ENCODE data around the gene CAV1. TPM values are rescaled to one million over a fixed set of nuclear protein-coding genes. Genes with fewer than 3 reads are reported as not detected.

Gene CAV1
- total and polyA plus RNA-seq, 4 donors = 121 to 616 (median 323) TPM

- peaks cover 3 to 32% (median 21%) of the 10 kb centered on the region in 5 donors for H3K4me1 ChIP-seq (ENCODE audit: control insufficient read depth in 5 of 5, insufficient read depth in 5 of 5, low read length in 5 of 5)
- TF ChIP-seq CTCF (IDR thresholded peaks at IDR 0.05; ENCODE audit: control extremely low read depth, extremely low read depth) = no peak
- H3K36me3 ChIP-seq (ENCODE audit: control insufficient read depth in 4 of 4, insufficient read depth in 4 of 4, low read length in 4 of 4) = peaks cover 3 to 36% (median 15%) of the 10 kb centered on the region in 4 donors
- H3K27ac ChIP-seq (ENCODE audit: low read depth in 1 of 2, low read length in 1 of 2) = peak overlapping the region in 1 of 2 donors; percentile 45
- H3K9ac ChIP-seq (ENCODE audit: insufficient read depth in 1 of 2, low read length in 2 of 2) = no peak overlapping the region
- H3K9me3 ChIP-seq (ENCODE audit: control insufficient read depth in 4 of 4, insufficient read depth in 3 of 4, low read length in 3 of 4) = no peaks in the 10 kb centered on the region
- DNase-seq (no peak), ATAC-seq (ENCODE audit: insufficient read depth, low FRiP score) (no peak)
- H3K27me3 ChIP-seq (ENCODE audit: control insufficient read depth in 3 of 3, insufficient read depth in 3 of 3, low read length in 2 of 3) = no peaks in the 10 kb centered on the region
- H3K4me3 ChIP-seq = no peak overlapping the region
- 63 to 79% methylated on average over 3 of the region's 3 CpGs for WGBS, 2 donors
Observed at GRCh38 chr7:116532102-116532688, 7.4 kb downstream of the CAV1 start.

GRCh38 chr7:116534790-116535189 is 10.0 kb downstream of the CAV1 start:
- H3K27me3 ChIP-seq (ENCODE audit: control insufficient read depth in 3 of 3, insufficient read depth in 3 of 3, low read length in 2 of 3) = no peaks in the 10 kb centered on the region
- ATAC-seq (ENCODE audit: insufficient read depth, low FRiP score) = no peak
- no peak for TF ChIP-seq CTCF (IDR thresholded peaks at IDR 0.05; ENCODE audit: control extremely low read depth, extremely low read depth)
- H3K36me3 ChIP-seq (ENCODE audit: control insufficient read depth in 4 of 4, insufficient read depth in 4 of 4, low read length in 4 of 4) = peaks cover 10 to 37% (median 22%) of the 10 kb centered on the region in 4 donors
- H3K9me3 ChIP-seq (ENCODE audit: control insufficient read depth in 4 of 4, insufficient read depth in 3 of 4, low read length in 3 of 4) = peaks cover 0 to 3% (median 0%) of the 10 kb centered on the region in 4 donors
- H3K4me1 ChIP-seq (ENCODE audit: control insufficient read depth in 5 of 5, insufficient read depth in 5 of 5, low read length in 5 of 5) = peaks cover 10 to 48% (median 11%) of the 10 kb centered on the region in 5 donors
- H3K27ac ChIP-seq (ENCODE audit: low read depth in 1 of 2, low read length in 1 of 2) = peak overlapping the region; percentile 33 to 70
- no peak overlapping the region for H3K4me3 ChIP-seq
- H3K9ac ChIP-seq (ENCODE audit: insufficient read depth in 1 of 2, low read length in 2 of 2) = no peak overlapping the region
- WGBS, 2 donors = 57 to 71% methylated on average over 2 of the region's 2 CpGs
- no peak for DNase-seq

GRCh38 chr7:116535416-116535815 is 10.6 kb downstream of the CAV1 start:
- Histone ChIP-seq H3K4me3 (no peak overlapping the region), H3K9ac (ENCODE audit: insufficient read depth in 1 of 2, low read length in 2 of 2) (no peak overlapping the region), H3K27ac (ENCODE audit: low read depth in 1 of 2, low read length in 1 of 2) (no peak overlapping the region), H3K27me3 (ENCODE audit: control insufficient read depth in 3 of 3, insufficient read depth in 3 of 3, low read length in 2 of 3) (no peaks in the 10 kb centered on the region), H3K4me1 (ENCODE audit: control insufficient read depth in 5 of 5, insufficient read depth in 5 of 5, low read length in 5 of 5) (peaks cover 4 to 50% (median 7%) of the 10 kb centered on the region in 5 donors), H3K9me3 (ENCODE audit: control insufficient read depth in 4 of 4, insufficient read depth in 3 of 4, low read length in 3 of 4) (peaks cover 0 to 3% (median 0%) of the 10 kb centered on the region in 4 donors), H3K36me3 (ENCODE audit: control insufficient read depth in 4 of 4, insufficient read depth in 4 of 4, low read length in 4 of 4) (peaks cover 10 to 41% (median 22%) of the 10 kb centered on the region in 4 donors)
- no peak for TF ChIP-seq CTCF (IDR thresholded peaks at IDR 0.05; ENCODE audit: control extremely low read depth, extremely low read depth)
- 49 to 76% methylated on average over 1 of the region's 1 CpG for WGBS, 2 donors
- no peak for ATAC-seq (ENCODE audit: insufficient read depth, low FRiP score)
- no peak for DNase-seq

Data from lung (tissue), 12 donors.